Esophagus muscularis mucosa (tissue), 3 donors: ENCODE measurements around the gene CST6.

Experiments used
- CTCF ChIP-seq, 3 experiments: fragments of 200-600 bp in 2 of 3; fragments of 450-650 bp in 1 of 3; sonication (generic) in 2 of 3; IDR thresholded peaks; one replicate each; pipeline ENCODE4 v1.5.1; 2017 to 2019; ENCODE audit warnings: antibody characterized with exemption in 3 of 3, mild to moderate bottlenecking in 2 of 3, moderate library complexity in 1 of 3
- POLR2A ChIP-seq: fragments of 450-650 bp; IDR thresholded peaks from one replicate; pipeline ENCODE4 v1.6.1; 2017; ENCODE audit warnings: antibody characterized with exemption, moderate library complexity, mild to moderate bottlenecking, low read depth
- POLR2AphosphoS5 ChIP-seq, 2 donors: sonication (generic); formaldehyde crosslinking; IDR thresholded peaks; one replicate each; pipeline ENCODE4 v1.6.1; 2017; ENCODE audit warnings: antibody characterized with exemption in 2 of 2

DNA sequence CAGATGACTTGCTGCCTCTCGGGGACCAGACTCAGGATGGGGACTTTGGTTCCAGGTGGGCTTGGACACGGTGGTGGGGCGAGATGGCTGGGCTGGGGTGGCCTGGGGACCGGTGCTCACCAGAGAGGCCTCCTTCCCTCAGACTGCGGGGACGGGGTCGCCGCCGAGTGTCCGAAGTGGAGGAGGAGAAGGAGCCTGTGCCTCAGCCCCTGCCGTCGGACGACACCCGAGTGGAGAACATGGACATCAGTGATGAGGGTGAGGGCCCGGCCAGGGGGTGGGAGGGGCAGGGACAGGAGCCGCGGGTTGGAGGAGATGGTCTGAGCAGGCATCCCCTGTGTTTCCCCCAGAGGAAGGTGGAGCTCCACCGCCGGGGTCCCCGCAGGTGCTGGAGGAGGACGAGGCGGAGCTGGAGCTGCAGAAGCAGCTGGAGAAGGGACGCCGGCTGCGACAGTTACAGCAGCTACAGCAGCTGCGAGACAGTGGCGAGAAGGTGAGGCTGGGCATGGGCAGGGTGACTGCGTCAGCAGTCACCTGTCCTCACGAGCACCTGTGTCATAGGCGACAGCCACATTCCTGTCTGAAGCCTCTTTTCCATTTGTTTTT is 44.4 kb upstream of the CST6 start:
- no peak for TF ChIP-seq CTCF (IDR thresholded peaks at IDR 0.05)
- TF ChIP-seq POLR2A = no peak
- no peak for TF ChIP-seq POLR2AphosphoS5 (IDR thresholded peaks at IDR 0.05)
